GM12875 (cell line): Measurements from ENCODE around the gene FAM131C.
"Not testable (repeated sequence)": the region's sequence is repeated elsewhere in the genome, so short reads cannot be mapped to it uniquely, and the experiment has no call there.

ENCODE experiments used
- H3K4me3 ChIP-seq: one replicate; pipeline ENCODE4 v1.5.1; 2011; ENCODE audit warnings: low read depth, low read length, control low read depth
- TF ChIP-seq, protein P1 (sequence below): IDR thresholded peaks from 2 replicates; pipeline ENCODE4 v1.5.1; 2011; ENCODE audit warnings: low read depth, mild to moderate bottlenecking, control low read depth, inconsistent platforms, low read length, moderate library complexity, borderline replicate concordance; ENCODE audit not compliant: insufficient read depth

Gene FAM131C

DNA sequence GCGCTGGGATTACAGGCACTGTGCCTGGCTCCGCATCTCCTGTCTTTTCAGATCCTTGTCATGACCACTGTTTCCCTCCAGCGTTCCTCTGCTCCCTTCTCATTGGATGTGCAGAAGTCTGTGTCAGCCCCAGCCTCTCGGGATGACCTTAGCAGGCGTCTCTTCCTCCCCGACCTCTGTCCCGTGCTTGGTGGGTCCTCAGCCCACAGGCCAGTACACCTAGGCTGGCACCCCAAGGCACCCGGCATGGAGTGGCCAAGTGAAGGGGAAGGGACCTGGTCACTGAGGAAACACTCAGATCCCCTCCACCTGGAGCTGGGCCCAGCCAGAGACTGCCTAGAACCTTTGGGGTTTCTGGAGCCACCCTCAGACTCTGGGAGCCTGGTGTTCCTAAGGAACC is 32.3 kb downstream of the FAM131C start:
- TF ChIP-seq, protein P1, sequence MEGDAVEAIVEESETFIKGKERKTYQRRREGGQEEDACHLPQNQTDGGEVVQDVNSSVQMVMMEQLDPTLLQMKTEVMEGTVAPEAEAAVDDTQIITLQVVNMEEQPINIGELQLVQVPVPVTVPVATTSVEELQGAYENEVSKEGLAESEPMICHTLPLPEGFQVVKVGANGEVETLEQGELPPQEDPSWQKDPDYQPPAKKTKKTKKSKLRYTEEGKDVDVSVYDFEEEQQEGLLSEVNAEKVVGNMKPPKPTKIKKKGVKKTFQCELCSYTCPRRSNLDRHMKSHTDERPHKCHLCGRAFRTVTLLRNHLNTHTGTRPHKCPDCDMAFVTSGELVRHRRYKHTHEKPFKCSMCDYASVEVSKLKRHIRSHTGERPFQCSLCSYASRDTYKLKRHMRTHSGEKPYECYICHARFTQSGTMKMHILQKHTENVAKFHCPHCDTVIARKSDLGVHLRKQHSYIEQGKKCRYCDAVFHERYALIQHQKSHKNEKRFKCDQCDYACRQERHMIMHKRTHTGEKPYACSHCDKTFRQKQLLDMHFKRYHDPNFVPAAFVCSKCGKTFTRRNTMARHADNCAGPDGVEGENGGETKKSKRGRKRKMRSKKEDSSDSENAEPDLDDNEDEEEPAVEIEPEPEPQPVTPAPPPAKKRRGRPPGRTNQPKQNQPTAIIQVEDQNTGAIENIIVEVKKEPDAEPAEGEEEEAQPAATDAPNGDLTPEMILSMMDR: no peak
- H3K4me3 ChIP-seq: no peak overlapping the region

DNA sequence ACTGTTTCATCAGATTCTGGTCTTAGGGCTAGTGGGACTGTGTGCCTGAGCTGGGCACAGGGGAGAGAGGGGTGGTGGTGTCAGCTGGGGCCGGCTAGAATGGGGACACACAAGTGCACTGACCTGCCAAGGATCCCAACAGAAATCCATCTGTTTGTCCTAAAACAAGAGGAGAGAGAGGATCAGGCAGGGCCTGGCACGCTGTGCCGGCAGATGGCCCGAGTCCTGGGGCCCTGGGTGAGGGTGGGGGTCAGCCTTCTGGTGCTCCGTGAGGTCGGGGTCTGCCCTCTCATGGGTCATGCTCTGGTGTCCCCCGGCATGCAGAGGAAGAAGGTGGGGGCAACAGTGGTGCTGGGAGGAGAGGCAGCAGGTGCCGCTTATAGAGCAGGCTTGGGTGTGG is 33.6 kb downstream of the FAM131C start:
- not testable (repeated sequence) for H3K4me3 ChIP-seq

DNA sequence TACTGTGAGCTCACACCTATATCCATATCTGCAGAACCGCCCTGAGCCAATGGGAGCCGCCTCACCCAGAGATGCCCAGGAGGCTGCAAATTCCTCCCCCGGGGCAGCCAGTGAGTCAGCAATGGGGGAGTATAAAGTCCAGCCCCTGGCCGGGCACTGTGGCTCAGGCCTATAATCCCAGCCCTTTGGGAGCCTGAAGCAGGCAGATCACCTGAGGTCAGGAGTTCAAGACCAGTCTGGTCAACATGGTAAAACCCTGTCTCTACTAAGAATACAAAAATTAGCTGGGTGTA is 34.9 kb downstream of the FAM131C start:
- TF ChIP-seq, protein P1: no peak
- no peak overlapping the region for H3K4me3 ChIP-seq

DNA sequence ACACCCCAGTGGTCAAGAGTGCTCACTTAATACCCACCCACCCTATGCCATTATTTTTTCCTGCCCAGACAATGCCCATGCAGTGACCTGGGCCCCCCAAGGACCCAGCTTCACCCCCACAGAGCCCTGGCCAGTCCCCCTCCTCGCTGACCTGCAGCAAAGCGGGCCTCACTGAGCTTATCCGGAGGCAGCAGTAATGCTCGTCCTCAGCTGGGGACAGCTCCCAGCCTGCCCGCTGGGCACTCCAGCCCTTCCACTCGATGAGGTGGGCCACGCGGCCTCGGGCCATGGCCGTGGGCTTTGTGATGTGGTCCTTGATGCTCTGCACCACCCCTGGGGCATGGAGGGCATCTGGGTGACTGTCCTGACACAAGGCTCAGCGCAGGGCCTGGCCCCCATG is 37.0 kb downstream of the FAM131C start:
- not testable (repeated sequence) for H3K4me3 ChIP-seq

DNA sequence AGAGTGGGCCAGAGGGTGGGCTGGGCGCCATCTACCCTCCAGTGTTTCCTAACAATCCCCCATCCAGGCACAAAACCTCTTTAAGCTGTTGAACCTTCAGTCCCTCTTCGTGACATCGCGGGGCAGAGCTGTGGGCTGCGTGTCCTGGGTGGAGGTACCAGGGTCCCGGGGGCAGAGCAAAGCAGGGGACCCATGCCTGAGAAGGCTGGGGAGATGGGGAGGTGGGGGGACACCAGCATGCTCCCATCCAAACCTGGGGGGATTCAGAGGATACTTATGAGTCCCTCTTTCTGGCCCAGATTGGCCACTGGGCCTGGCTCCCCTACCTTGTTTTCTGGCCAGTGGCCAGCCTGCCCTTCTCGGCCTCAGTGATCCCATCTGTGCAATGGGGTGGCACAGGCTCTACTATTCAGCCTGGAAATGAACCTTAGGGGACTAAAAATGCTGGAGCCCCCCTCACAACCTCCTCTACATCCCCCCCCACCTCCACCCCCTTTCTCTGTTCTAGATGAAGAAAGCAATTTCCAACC is 40.3 kb downstream of the FAM131C start:
- not testable (repeated sequence) for H3K4me3 ChIP-seq

DNA sequence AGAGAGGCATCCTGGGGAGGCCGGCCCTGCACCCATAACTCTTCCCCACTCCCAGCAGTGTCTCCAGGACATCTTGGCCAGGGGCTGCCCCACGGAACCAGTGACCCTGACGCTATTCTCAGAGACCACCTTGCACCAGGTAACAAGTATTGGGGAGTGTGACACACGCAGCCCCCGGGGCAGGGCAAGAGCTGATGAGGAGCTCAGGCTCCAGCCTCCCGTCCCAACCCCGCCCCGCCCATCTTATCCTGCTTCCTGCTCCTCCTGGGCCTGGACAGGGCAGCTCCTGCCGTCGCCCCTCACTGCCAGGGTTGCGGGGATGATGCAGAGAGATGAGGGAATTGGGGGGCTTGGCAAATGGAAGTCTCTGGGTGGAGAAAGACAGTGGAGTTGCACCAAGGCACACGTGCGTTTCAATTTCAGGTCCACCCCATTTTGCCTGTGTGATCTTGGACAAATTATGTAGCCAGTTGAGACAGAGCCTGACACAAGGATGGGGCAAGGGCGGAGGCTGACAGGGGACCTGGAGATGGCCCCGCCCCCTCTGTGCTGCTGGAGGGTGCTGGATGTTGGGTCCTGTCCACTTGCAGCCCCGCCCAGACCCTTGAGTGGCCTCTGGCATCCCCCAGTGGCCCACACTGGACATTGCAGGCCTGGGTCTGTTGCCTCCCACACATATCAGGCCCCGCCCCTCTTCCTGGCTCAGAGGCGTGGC is 40.9 kb downstream of the FAM131C start:
- H3K4me3 ChIP-seq: no peak overlapping the region

DNA sequence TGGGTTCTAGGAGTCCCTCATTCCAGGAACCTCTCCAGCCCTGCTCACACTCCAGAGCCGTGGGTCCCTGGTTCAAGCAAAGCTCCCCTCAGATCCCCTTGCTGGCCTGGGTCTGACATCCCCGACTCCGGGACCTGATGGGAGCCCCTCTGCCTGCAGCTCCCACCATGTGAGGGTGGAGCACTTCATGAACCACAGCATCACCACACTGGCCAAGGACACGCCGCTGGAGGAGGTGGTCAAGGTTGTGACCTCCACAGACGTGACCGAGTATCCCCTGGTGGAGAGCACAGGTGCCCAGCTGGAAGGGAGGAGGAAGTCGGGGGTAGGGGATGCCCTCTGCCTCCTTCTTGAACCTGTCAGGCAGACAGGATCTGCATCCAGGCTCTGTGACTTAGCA is 41.9 kb downstream of the FAM131C start:
- TF ChIP-seq, protein P1: no peak
- no peak overlapping the region for H3K4me3 ChIP-seq

More for the DNA sequence above, 40.9 kb downstream of the FAM131C start:
- TF ChIP-seq, protein P1: peak; percentile 94

DNA sequence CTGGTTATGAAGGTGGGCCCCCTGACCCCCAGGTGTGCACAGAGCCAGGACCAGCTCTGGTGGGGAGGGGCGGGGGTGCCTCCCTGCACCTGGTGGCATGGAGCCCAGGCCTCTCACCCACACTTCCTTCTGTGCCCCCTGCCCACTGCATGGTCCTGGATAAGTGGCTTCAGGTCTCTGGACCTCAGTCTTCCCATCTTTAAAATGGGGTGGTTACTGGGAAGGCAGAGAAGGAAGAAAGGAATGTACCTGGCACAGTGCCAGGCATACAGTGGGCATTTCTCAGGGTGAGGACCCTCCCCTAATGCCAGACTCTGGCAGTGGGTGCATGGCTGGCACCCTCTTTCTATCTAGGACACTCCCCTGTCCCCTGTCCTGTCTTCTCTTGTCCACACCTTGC is 44.2 kb downstream of the FAM131C start:
- TF ChIP-seq, protein P1: no peak
- no peak overlapping the region for H3K4me3 ChIP-seq

DNA sequence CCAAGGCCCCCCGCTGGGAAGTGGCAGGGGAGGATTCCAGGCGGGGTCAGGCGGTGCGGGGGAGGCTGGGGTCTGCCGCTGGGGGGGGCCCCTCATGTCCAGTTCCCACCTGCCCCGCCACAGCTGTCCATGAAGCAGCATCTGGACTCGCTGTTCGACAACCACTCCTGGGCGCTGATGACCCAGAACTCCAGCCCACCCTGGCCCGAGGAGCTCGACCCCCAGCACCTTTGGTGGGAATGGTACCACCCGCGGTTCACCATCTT is 44.5 kb downstream of the FAM131C start:
- not testable (repeated sequence) for H3K4me3 ChIP-seq
